ENCODE data around the gene ADAMTS9.
"Not testable (repeated sequence)": the region's sequence is repeated elsewhere in the genome, so short reads cannot be mapped to it uniquely, and the experiment has no call there.

Gene ADAMTS9

GRCh38 chr3:64566859-64567258 is 120.9 kb downstream of the ADAMTS9 start:
- no peak for DNase-seq

DNA sequence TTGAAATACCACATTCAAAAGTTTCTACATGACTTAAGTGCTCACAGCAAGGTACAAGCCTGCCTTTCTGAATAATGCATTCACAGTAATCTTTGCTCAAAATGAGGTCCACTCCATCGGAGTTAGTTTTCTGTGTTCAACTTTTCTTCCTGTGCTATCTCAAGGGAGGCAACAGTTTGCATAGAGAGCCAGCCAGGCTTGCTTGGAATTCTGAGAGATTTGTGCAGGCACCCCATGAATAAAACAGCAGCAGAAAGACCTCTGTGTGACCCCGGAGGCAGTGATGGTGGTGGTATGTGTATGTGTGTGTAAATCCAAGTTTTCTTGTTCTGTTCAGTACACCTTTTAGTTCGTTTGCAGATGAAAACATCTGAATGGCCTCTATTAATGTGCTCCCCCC is 124.0 kb downstream of the ADAMTS9 start:
- no peak for DNase-seq

DNA sequence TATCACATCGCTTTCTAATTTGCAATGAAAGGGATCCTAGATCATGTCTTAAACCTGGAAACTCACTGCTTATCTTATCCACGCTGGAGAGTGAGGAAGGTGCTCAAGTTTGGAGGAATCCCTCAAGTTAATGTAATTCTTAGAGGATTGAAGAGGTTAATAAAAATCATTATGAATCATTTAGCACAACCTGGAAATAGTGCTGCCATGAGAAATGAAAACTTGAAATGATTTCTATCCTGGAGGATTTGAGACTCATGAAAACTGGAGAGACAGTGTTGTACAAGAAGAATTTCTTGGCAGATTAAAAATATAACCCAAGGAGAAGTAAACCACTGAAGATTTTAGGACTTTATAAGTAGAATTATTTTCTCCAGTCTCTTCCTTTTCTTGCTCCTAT is 125.9 kb downstream of the ADAMTS9 start:
- DNase-seq = no peak

DNA sequence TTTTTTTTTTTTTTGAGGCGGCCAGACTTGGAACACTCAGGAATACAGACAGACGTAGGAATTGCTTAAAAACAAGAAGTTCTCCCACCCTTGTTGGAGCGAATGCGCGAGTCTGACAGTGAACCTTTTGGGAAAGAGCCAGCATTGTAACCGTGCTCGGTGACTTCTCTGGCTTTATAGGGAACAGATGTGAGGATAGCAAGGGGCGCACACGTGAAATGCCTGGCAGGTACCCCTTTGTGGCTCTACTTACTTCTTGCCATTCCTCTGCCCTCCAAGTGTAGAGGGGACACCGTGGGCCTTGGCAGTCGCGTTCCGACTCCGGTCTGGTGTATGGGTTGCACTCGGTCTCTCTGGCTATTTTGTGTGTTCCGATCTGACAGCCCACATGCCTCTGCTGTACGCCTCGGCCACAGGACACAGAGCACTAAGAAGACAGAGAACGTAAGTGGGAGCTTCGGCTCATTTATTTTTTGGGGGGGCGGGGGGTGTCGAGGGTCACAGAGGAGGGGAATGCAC is 126.4 kb downstream of the ADAMTS9 start:
- DNase-seq = no peak

- no peak for DNase-seq
Measured at GRCh38 chr3:64560791-64561190, 127.0 kb downstream of the ADAMTS9 start.

GRCh38 chr3:64559588-64559987 is 128.2 kb downstream of the ADAMTS9 start:
- DNase-seq = no peak

- DNase-seq = no peak
Measured at GRCh38 chr3:64556046-64556445, 131.8 kb downstream of the ADAMTS9 start.

DNA sequence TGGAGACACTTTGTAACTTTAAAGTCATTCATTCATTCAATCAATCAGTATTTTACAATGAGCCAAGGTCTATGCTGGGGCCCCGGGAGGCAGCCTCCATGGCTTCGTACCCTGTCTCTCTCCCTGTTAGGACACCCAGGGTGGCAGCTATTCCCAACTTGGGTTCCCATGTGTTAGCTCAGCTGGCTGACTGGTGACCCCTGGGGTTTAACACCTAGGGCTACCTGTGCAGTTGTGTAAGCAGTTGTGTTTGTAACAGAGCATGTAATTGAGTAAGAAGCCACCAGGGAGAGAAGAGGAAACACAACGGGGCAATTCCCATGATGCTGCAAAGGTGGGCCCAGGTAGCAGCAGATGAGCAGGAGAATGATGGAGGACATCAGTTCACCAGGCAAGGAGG is 132.4 kb downstream of the ADAMTS9 start:
- DNase-seq = no peak

- DNase-seq = no peak
Measured at GRCh38 chr3:64554096-64554920, 133.5 kb downstream of the ADAMTS9 start.

DNA sequence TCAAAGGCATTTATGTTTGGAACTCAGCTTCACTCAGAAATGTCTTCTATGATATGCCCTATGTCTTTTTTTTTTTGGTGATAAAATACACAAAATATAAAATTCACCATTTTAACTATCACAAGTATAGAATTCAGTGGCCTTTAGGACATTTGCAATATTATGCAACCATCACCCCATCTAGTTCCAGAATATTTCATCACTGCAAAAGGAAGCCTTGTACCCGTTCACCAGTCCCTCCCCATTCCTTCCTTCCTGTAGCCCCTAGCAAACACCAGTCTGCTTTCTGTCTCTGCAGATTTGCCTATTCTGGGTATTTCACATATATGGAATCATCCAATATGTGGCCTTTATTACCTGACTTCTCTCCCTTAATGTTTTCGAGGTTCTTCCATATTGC is 134.8 kb downstream of the ADAMTS9 start:
- no peak for DNase-seq

DNA sequence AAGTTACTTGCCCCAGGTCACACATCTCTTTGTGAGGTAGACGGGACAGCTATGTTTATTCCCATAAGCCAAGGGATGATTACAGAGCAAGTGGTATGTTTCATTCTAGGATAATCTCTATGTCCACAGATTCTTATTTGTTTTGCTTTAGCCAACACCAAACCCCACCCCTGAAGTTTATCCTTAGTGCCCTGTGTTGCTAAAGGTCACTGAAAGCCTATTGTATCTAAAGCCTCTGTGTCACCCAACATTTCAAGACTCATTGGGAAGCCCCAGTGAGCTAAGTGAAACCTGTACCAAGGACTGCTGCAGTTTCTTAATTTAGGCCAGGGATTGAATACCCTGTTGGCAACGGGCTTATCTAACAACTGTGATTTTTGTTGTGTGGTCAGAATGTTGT is 135.6 kb downstream of the ADAMTS9 start:
- DNase-seq = no peak

GRCh38 chr3:64551697-64552096 is 136.1 kb downstream of the ADAMTS9 start:
- no peak for DNase-seq

- no peak for DNase-seq
Measured at GRCh38 chr3:64550745-64551144, 137.1 kb downstream of the ADAMTS9 start.

DNA sequence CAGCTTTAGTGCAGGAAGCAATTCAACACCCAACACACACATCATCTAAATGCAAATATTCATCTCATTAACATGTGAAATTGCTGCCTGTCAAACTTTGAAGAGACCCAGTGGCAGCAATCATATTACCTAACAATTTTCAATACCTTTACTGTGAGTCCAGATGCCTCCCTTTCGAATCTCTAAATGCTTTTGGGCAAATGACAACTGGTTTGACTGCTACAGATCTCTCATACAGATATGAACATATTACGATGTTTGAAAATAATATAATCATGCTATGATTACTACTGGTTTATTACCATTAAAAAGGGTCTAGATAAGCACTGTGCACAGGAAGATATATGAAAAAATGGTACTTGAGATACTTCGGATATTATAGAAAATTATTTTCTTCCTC is 137.9 kb downstream of the ADAMTS9 start:
- DNase-seq = no peak

DNA sequence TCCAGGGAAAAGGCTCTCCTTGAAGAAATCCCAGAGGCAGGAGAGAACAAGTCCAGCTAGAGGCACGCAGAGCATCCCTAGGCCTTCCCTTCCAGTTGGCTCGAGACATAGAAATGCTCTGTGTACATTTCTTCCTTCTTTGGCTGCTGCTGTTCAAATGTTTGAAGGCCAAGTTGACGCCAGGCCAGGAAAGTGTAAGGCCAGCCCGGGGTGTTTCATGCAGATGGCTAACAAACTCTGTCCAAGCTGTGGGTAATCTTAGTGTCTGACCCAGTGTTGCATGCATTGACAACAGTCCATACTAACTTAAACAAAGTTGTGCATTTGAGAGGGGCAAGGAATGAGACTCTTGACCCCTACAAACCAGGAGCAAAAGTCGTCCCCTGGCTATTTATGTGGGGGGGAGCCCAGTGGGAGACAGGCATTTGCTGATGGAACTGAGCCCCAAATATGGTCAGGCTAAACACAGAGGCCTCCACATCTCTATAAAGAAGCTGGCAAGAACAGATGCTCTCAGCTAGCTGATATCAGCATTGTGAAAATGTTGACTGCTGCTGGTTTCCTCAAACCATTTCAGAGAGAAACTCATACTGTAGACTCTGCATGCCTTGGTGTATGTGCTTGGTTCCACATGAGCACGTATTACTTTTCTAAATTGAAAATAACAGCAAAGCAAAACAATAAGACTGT is 139.5 kb downstream of the ADAMTS9 start:
- DNase-seq = no peak

DNA sequence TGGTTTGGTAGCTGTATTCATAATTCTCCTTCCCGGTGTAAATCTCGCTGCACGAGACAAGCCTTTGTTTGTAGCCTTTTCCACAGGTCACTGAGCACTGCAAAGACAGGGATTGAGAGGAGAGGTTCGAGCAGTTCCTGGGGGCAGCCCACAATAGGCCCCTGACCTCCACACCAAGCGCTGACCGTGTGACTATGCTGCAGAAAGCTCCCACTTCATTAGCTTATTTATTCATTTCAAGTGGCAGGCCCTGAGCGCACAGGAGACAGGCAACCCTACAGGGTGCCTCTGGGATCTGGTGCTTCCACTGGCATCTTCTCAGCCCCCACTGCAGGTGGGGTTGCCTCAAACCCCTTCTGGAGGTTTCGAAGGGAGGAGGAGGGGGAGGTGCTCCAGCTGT is 140.9 kb downstream of the ADAMTS9 start:
- DNase-seq = no peak

DNA sequence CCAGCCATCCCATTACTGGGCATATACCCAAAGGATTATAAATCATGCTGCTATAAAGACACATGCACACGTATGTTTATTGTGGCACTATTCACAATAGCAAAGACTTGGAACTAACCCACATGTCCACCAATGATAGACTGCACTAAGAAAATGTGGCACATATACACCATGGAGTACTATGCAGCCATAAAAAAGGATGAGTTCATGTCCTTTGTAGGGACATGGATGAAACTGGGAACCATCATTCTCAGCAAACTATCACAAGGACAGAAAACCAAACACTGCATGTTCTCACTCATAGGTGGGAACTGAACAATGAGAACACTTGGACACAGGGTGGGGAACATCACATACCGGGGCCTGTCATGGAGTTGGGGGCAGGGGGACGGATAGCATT is 142.6 kb downstream of the ADAMTS9 start:
- DNase-seq = not testable (repeated sequence)

DNA sequence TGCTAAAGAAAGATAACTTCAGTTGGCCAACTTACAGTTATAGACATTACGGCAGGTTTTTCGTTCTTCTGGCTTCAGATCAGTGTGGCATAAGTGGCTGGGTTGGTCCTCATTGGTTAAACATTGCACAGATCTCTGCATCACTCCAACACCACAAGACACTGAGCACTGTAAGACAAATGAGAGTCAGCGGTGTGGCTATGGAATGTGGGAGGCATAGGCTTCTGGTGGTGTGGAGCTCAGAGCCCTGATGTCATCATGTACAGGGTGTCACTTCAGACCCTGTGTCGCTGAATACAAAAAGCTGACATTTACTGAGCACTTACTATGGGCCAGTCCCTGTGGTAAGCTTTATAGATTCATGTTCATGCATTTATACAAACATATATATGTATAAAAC is 146.0 kb downstream of the ADAMTS9 start:
- DNase-seq = no peak

- DNase-seq = no peak
Measured at GRCh38 chr3:64539451-64540196, 148.2 kb downstream of the ADAMTS9 start.

DNA sequence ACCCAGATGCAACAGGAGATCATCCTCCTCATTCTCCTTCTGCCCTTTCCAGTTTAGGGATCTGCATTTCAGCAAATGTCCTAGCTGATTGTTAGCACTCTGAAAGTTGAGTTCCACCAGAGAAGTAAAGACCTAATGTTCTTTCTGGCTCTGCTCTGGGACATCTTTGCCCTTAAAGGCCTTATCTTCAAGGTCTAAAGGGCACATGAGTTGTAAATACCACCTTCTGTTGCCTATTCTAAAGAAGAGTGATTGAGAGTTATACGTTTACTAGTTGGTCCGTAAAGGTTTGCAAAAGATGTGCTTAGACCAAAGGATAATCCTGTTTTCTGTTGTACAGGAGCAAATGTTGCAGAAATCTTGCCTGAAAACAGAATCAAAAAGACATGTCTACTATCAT is 151.6 kb downstream of the ADAMTS9 start:
- DNase-seq = no peak

- peak; percentile 51 for DNase-seq
Measured at GRCh38 chr3:64533617-64534317, 154.0 kb downstream of the ADAMTS9 start.

DNA sequence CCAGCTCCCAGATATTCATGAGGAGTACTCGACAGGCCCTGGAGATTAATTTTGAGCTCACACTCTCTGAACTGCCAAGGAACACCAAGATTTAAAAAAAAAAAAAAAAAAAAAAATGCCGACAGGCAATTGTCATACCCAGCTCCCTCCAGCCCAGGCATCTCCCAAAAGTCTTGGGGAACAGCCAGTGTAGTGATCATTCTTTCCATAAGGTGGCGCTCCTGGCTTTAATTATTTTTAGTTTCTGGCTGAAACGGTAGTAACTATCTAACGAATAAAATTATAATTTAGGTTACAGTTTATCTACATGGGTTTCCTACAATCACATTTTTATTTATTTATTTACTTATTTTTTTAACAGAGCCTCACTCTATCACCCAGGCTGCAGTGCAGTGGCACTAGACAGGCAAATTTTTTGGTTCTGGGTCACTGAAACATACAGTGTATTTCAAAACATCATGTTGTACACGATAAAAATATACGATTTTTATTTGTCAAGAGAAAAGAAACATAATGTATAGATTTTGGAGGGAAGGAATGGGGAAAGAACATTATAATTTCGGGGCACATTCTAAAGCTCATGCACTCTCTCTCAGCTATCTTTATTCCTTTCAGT is 157.3 kb downstream of the ADAMTS9 start:
- peak; percentile 17 for DNase-seq
